Amniotic stem cell (primary cell): ENCODE data around the gene ZCCHC3.
"Not testable (repeated sequence)": the region's sequence is repeated elsewhere in the genome, so short reads cannot be mapped to it uniquely, and the experiment has no call there.

Experiments used
- DNase-seq: peaks from one replicate; lab custom pipeline; 2025; lab: John Stamatoyannopoulos, UW

Gene ZCCHC3

DNA sequence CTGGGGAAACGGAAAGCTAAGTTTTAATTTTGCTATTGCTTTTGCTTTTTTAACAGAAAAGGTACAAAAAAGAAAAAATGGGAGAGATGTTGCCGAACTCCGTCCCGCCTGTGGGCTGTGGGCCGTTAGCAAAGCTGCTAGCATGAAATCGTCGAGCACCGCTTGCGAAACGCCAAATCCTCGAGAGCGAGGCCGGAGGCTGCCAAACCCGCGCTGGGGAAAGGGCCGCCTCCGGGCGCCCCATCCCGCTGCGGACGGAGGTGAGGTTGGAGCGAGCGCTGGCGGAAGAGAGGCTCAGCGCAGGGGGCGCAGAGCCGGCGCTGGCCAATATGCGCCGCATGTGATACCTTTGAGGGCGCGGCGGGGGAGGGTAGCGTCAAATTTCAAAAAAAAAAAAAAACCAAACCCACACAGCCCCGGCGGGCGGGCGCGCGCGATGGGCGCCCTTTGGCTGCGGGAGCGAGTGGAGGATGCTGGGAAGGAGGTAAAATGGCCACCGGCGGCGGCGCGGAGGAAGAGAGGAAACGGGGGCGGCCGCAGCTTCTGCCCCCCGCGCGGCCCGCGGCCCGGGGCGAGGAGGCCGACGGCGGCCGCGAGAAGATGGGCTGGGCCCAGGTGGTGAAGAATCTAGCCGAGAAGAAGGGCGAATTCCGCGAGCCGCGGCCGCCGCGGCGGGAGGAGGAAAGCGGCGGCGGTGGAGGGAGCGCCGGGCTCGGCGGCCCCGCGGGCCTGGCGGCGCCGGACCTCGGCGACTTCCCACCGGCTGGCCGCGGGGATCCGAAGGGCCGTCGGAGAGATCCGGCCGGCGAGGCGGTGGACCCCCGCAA lies at the start of gene ZCCHC3:
TSS of gene ZCCHC3 (plus strand) at position 473 of the 827 bp plus-strand sequence. CDS start at position 490, 17 bp downstream.
- DNase-seq, result peak; percentile 82

DNA sequence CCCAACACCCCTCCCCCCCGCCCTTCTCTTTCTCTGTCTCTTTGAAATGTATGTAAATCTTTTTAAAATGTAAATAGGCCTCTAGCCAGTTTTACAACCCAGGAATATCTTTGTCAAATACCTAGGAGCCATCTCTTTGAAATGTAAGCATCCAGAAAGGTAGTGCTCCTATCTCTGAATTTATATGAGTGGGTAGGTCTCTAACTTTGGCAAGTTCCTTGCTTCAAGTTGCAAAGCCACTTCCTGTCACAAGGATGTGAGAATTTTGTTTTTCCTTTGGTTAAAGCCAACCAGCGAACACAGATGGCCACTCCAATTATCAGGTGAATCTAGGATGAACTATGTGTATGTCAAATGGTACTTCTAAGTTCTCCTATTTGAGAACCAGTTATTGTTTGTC lies 46.0 kb upstream of the ZCCHC3 start:
- DNase-seq, result no peak

- DNase-seq, result no peak
Observed at GRCh38 chr20:252801-253200, 44.6 kb upstream of the ZCCHC3 start.

GRCh38 chr20:253447-253846 lies 43.9 kb upstream of the ZCCHC3 start:
- DNase-seq, result not testable (repeated sequence)

DNA sequence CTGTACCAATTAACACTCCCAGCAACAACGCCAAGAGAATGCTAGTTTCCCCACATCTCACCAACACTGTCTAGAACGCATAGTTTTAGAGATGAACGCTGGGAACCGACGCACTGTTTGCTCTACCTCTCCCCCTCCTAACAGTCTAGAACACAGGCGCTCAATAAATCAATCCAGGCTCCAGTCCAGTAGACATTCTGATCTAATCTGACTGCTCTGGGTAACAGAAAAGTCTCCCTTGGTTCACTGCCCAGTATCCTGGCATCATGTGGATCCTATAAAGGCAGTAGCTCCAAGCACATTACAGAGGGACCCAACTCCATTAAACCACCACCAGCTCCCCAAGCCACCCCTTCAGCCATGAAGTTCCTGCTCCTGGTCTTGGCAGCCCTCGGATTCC lies 40.0 kb upstream of the ZCCHC3 start, which contains the start of gene DEFB132:
TSS of gene DEFB132 (plus strand) at position 306 of the 400 bp plus-strand sequence. CDS start at position 361, 55 bp downstream.
- DNase-seq, result no peak

DNA sequence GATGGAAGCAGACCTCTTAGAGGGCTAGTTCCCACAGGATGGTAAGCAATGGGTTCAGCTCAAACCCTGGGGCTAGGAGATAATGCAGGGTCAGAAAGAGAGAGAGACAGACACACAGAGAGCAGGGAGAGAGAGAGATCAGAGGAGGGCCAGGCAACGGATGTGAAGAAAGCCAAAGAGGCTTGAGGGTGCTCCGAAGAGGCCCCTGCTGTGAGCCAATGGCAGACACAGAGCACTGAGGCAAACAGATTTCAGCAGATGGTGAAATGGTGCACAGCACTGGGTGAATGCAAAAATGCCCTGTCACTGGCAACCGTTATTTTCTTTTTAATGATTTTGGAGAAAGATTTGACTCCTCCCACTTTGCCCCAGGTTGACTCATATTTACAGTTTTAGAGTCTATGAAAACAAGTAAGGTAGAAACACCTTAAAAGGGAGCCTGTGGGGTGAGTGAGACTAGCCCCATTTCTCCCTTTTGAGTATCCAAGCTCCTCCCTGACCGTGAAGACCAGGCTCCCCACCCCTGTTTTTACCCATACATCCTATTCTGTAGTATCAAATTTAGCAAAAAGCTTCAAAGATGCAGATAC lies 39.0 kb upstream of the ZCCHC3 start:
- no peak for DNase-seq

- no peak for DNase-seq
Observed at GRCh38 chr20:258963-259362, 38.4 kb upstream of the ZCCHC3 start.

- no peak for DNase-seq
Observed at GRCh38 chr20:259981-260380, 37.4 kb upstream of the ZCCHC3 start.

DNA sequence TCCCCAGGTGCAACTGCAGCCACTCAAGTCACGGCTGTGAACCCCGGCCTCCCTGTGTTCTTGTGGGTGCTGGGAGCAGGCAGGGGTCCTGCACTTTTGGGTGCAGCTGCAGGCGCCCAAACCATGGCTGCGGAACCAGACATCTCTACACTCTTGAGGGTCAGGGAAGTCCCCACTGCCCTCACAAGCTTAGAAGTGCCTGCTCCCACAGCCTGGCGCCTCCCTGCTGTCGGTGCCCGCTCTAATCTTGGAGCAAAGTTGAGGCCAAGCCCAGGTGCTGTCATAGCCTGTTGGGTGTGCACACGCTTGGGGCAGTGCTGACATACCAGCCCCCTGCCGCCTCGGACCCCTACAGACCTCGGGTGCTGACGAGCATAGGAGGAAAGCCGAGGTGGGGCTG lies 33.7 kb upstream of the ZCCHC3 start:
- DNase-seq, result no peak

GRCh38 chr20:266596-267562 lies 30.5 kb upstream of the ZCCHC3 start:
- peak; percentile 20 for DNase-seq

- no peak for DNase-seq
Observed at GRCh38 chr20:270517-270916, 26.9 kb upstream of the ZCCHC3 start.

GRCh38 chr20:271069-271468 lies 26.3 kb upstream of the ZCCHC3 start:
- no peak for DNase-seq

- no peak for DNase-seq
Observed at GRCh38 chr20:271528-271927, 25.8 kb upstream of the ZCCHC3 start.

GRCh38 chr20:272718-273117 lies 24.7 kb upstream of the ZCCHC3 start:
- DNase-seq, result no peak

- DNase-seq, result no peak
Observed at GRCh38 chr20:273884-274283, 23.5 kb upstream of the ZCCHC3 start.

GRCh38 chr20:275791-276190 lies 21.6 kb upstream of the ZCCHC3 start:
- no peak for DNase-seq

DNA sequence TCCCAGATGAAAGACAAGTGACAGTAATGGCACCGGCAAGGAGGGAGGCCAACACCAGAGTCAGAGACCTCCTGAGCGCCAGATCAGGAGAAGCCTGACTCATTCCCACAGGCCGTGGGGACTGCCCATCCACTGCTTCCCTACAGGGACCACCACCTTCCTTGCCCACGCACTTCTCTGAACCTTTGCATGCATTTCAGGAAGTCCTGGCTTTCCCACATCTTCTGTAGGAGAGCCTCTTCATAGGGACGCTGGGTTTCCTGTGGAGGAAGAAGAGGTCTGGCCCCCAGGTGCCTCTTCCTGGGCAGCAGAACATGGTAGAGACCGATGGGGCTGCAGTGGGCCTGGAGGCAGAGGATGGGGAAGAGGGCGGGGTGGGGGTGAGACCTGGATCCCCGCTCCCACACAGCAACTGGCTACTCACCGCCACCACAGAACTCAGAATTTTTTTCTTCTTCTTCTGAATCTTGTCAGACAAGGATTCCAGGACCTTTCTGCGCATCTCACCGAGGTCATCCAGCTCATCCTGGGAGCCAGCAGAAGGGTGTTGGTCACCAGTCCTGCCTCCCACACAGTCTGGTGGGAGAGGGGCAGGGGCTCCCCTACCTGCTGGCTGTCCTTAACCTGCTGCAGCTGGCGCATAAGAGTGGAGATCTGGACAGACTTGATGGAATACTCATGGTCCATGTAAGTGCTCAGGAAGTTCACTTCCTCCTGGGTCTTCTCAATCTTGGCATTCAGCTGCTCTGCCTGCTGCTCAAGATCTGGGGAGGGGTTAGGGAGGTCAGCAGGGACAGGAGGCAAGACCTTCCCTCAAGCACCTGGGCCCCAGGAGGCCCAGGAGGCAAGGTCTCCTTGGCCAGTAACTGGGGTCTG lies 20.5 kb upstream of the ZCCHC3 start:
- no peak for DNase-seq

DNA sequence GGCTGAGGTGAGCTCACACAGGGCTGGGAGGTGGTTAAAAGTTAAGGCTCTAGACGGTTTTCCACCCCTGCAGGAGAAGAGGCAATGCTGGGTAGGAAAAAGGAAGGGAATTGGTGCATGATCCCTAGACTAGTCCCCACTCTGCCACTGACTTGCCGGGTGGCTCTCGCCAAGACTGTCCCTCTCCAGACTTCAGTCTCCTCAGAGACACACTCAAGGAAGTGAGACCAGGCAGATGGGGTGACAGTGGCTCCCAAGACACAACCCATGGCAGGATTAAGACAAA lies 19.9 kb upstream of the ZCCHC3 start:
- no peak for DNase-seq

GRCh38 chr20:278181-278580 lies 19.2 kb upstream of the ZCCHC3 start:
- no peak for DNase-seq

- DNase-seq, result no peak
Observed at GRCh38 chr20:278607-279571, 18.5 kb upstream of the ZCCHC3 start.
